Measurements from ENCODE around the gene ART1.
"Not testable (repeated sequence)": the region's sequence is repeated elsewhere in the genome, so short reads cannot be mapped to it uniquely, and the experiment has no call there.

Gene ART1

DNA sequence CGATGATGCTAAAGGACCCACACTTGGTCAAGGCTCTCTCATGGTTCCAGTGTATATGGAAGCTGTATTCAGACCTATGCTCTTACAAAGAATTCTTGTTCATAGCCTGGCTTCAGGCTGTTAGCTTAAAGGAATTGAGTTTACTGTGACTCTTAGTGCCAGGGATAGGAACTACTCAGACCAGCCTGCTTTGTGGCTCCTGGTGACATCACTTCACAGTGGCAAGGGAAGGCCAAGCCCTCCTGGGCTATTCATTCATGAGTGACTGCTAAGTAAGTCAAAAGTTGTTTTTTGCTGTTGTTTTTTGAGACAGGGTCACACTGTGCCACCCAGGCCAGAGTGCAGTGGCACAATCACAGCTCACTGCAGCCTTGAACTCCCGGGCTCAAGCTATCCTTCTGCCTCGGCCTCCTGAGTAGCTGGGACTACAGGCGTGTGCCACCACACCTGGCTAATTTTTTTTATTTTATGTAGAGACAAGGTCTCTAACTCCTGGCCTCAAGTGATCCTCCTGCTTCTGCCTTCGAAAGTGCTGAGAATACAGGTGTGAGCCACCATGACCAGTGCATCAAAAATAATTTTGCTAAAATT lies 12.8 kb upstream of the ART1 start:
- no peak for DNase-seq

DNA sequence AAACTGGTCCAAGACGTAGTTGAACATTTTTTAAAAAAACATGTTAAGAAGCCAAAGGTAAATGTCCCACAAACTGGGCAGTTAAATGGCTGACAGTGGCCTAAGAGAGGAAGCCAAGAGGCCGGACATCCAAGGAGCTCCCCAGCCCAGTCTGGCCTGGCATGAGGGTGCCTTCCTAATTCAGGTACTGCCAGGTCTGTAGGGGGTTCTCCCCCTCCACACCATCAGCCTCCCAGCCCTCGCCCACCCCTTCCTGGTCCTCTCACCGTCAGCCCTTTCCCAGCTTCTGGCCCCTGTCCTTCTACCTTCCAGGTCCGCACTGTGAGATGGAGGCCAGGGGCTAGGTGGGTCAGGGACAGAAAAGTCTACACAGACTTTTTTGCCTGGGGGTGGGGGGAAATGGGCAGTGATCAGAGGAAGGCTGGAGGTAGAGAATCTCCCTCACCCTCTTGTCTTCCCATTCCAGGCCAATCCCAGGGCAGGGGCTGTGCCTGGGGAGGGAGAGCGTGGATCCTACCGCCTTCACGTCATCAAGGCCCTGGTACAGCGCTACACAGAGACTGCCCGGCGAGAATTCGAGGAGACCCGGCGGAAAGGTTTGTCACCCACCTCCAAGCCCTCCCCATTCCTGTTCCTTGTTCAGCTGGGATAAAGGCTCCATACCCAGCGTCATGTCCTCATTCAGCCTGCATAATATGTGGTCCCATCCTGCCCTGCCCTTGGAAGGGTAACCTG lies 9.1 kb upstream of the ART1 start:
- no peak for DNase-seq

DNA sequence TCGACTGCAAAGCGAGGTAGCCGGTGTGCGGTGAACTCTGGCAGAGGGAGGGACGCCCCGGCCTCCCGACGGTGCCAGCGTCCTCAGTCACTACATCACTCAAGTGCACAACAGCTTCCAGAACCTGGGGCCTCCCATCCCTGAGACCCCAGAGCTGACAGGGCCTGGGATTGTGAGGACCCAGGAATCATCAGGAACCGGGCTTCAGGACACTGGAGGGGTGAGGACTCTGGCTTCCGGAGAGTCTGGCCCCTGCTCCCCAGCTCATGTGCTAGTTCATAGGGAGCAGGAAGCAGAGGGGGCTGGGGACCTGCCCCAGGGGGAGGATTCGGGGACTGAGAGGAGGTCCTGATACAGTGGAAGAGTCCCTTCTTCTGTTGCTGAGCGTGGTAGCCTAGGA lies 7.7 kb upstream of the ART1 start:
- DNase-seq, result no peak

DNA sequence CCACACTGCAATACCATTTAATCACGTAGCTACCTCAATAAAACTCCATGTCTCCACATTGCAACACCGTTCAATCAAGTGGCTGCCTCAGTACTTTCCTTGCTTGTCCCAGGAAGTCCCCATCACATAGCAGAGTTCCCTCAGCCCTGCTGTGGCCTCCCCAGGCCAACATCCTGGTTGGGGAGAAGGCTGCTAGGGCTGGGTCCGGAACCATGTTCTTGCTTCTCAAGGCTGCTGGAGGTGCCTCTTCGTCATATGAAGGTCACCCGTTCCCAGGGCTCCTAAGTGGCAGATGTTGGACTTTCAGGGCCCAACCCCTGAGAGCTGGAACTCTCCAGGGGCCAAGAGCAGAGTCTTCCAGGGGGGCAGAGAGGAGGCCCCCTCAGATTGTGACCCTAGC lies 6.4 kb upstream of the ART1 start:
- DNase-seq, result no peak

DNA sequence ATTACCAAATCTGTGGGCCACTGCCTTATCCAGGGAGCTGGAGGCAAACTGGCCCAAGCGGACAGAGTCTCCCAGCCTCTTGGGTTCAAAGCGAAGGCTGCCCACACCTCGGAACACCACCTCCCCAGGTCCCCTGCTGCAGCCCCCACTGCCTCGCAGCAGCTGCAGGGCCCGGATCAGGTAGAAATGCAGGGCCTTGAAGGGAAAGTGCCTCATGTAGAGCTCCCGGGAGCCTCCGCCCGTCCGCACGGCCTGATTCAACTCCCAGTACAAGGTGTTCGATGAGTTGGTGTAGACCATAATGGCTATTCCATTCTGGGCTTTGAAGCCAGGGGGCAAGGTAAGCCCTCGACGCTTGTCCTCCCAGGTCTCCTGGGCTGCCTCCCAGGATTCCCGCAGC lies 5.1 kb upstream of the ART1 start:
- DNase-seq, result no peak

DNA sequence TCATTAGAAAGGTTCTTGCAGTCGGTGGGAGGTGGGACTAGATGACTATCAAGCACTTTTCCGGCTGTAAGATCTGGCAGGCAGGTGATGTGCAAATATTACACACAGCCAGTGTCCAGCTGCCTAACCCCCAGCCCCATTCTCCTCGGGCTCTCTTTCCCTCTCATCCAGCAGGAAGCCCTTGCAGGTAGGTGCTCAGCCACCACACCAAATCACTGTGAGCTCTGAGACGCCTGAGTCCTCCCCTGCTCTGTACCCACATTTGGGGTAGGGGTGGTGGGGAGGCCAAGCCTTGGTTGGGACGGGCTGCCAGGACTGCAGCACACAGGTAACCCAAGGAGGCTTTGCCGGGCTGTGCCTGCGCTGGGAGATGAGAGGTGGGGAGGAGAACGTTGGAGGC lies 3.7 kb upstream of the ART1 start:
- DNase-seq, result no peak

DNA sequence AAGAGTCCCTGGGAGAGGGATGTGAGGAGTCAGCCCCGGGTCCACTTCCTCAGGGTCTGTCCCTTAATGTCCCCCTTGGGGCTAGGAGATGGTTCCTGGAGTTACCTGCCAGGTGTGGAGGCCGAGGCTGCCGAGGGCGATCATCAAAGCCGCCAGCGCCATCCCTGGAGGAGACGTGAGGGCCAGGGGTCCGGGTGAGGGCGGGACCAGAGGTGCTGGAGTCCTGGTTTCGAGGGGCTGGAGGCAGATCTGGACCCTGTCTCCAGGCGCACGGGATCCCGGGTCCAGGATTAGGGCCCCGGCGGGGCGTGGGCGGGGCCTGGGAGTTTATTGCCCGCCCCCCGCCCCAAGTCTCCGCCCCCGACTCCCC lies 3.2 kb upstream of the ART1 start, which contains the start of gene ART5:
TSS of gene ART5 (minus strand) at position 292 of the 370 bp plus-strand sequence. CDS start at position 162, 130 bp downstream.
- DNase-seq, result no peak

DNA sequence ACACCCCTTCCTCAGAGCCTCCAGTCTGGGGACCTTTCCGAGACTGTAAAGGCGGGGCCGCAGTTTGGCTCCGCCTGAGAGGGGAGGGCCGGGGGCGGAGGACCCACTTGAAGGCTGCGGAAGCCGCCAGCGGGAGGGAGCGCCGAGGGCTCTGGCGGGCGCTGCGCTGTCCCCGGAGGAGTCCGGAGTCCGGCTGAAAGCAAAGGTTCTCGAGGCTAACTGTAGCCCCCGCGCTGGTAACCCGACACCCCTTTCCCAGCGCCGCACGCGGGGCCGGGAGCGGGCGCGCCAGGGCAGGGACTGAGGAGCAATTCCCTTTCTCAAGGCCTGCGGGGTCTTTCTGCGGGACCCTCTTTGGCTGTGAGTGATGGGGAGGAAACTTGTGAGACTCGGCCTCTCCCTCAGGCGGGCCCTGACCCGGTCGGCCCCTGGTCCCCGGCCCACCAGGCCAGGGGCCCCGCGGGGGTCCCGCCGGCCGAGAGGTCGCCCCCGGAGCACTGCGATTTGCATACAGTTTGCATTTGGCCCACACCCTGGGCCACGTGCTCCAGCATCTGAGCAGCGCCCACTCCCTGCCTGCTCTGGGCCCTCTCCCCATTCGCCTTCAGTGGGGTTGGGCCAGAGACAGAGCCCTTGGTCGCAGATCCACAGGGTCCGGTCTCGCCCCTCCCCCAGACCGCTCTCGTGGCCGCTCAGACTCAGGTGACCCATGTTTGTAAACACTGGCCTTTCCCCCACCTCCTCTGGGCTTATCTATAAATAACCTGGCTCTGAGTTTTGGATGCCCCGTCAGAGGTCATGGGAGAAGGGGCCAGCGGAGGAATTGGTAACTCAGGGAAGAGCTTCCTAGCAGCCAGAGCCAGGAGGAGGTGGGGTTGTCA lies 2.6 kb upstream of the ART1 start:
- peak; percentile 61 for DNase-seq

DNA sequence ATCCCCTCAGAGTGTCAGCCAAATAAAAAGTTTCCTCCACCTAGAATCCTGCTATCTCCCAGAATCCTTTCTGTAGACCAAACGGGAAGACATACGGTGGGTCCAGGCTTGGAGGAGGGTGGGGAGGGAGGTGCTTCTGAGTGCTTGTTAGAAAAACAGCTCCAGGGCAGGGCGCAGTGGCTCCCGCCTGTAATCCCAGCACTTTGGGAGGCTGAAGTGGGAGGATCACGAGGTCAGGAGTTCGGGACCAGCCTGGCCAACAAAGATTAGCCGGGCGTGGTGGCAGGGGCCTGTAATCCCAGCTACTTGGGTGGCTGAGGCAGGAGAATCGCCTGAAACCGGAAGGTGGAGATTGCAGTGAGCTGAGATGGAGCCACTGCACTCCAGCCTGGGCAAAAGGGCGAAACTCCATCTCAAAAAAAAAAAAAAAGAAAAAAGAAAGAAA lies 1.8 kb upstream of the ART1 start:
- not testable (repeated sequence) for DNase-seq

DNA sequence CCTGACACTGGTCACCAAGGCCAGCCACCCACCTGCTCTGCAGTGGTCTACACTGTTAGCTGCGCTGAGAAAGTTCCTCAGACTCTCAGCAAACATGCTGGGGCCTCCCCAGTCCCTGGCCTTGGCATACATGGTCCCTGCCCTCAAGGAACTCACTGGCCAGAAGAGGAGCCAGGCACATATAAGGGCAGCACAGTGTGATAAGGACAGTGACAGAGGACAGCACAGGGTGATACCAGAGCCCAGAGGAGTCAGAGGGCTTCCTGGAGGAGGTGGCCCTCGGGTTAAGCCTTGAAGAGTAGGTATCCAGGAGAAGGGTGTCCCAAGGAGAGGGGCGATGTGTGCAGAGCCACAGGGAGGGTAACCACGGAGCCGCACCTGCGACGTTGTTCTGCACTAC lies 624 bp downstream of the ART1 start:
- no peak for DNase-seq

DNA sequence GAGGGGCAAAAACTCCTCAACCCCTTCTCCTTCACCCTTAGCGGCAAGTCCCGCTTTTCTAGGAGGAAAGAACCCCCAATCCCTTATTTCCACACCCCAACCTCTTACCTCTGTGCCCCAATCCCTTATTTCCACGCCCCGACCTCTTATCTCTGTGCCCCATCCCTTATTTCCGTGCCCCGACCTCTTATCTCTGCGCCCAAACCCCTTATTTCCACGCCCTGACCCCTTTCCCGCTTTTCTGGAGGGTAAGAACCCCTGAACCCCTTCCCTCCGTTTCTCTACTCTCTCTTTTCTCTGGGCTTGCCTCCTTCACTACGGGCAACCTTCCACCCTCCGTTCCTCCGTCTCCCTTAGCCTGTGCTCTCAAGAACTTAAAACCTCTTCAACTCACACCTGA lies 3.9 kb downstream of the ART1 start:
- not testable (repeated sequence) for DNase-seq

DNA sequence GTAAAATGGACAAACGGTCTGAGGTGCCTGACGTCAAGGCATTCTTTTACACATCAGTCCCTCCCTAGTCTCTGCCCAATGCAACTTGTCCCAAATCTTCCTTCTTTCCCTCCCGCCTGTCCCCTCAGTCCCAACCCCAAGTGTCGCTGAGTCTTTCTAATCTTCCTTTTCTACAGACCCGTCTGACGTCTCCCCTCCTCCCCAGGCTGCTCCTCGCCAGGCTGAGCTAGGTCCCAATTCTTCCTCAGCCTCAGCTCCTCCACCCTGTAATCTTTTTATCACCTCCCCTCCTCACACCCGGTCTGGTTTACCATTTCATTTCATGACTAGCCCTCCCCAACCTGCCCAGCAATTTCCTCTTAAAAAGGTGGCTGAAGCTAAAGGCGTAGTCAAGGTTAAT lies 4.4 kb downstream of the ART1 start:
- DNase-seq, result not testable (repeated sequence)

DNA sequence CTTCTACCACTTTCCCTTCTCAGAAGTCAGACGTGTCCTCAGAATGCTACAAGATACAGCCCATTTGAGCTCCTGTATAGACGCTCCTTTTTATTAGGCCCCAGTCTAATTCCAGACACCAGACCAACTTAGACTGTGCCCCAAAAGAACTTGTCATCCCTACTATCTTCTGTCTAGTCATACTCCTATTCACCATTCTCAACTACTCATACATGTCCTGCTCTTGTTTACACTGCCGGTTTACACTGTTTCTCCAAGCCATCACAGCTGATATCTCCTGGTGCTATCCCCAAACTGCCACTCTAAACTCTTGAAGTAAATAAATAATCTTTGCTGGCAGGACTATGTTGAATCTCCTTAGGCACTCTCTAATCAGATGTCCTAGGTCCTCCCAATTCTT lies 7.6 kb downstream of the ART1 start:
- not testable (repeated sequence) for DNase-seq

DNA sequence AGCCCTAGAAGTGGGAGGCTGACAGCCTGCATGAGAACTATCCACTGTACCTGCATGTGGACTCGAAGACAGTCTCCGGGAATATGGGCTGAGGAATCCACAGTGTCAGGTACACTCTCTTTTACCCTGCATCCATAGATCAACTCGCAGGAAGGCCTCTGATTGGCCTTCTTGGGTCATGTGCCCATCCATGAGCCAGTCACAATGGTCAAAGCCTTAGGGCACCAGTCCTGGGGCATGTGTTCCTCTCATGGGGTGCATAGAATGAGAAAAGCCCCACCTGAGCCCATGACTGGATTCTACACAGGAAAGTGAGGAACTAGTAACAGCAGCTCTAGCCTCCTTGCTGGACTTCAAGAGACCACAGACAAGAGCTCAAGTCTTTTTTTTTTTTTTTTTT lies 10.6 kb downstream of the ART1 start:
- DNase-seq, result no peak

DNA sequence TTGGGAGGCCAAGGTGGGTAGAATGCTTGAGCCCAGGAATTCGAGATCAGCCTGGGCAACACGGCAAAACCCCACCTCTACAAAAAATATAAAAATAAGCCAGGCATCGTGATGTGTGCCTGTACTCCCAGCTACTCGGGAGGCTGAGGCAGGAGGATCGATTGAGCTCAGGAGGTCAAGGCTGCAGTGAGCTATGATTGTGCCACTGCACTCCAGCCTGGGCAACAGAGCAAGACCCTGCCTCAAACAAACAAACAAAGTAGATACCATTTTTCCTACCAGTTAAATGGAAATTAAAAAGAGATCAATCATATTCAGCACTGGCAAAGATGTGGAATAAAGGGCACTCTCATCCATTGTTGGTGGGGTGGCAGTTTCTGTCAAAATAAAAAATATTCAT lies 12.4 kb downstream of the ART1 start:
- not testable (repeated sequence) for DNase-seq

DNA sequence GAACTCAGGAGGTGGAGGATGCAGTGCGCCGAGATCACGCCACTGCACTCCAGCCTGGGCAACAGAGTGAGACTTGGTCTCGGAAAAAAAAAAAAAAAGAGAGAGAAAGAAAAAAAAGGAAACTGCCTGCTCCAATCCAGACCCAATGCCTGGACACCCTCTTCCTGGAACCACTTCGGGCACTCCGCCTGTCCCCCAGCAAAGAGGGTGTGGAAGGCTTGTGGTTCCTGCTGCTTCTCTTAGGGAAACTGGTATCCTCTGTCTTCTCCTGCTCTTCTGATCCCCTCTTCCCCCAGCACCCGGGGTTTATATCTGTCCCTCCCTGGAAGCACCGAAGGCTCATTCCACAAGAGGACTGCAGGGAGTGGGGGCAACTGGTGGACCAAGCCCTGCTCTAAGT lies 13.3 kb downstream of the ART1 start:
- DNase-seq, result no peak

DNA sequence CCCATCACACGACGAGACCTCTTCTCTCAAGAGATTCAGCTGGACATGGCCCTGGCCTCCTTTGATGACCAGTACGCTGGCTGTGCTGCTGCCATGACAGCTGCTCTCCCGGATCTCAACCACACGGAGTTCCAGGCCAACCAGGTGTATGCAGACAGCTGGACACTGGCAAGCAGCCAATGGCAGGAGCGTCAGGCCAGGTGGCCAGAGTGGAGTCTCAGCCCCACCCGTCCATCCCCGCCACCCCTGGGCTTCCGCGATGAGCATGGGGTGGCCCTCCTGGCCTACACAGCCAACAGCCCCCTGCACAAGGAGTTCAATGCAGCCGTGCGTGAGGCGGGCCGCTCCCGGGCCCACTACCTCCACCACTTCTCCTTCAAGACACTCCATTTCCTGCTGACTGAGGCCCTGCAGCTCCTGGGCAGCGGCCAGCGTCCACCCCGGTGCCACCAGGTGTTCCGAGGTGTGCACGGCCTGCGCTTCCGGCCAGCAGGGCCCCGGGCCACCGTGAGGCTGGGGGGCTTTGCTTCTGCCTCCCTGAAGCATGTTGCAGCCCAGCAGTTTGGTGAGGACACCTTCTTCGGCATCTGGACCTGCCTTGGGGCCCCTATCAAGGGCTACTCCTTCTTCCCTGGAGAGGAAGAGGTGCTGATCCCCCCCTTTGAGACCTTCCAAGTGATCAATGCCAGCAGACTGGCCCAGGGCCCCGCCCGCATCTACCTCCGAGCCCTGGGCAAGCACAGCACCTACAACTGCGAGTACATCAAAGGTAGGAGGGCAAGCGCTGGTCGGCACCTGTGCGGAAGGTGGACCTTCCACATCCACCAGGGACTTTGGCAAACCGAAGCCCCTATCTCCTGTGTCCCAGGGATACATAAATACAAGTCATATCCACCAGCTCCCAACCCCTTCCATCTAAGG lies 14.9 kb downstream of the ART1 start:
- no peak for DNase-seq

DNA sequence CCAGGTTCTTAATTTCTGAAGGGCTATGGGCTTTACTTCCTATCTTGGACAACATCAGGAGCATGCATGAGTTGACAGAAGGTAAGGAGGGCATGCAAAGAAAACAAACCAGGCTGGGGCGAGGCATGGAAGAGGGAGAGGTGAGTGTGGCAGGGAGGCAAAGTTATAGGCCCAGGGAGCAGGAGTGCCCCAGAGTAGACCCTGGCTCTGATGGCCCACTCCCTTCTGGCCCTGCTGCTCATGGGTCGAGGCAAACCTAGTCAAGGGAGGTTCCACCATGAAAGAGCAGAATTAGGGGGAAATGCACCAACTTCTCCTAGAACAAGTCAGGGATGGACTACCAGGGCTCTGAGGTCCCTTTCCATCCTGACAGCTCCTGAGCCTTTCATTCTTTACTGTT lies 16.0 kb downstream of the ART1 start:
- DNase-seq, result no peak

DNA sequence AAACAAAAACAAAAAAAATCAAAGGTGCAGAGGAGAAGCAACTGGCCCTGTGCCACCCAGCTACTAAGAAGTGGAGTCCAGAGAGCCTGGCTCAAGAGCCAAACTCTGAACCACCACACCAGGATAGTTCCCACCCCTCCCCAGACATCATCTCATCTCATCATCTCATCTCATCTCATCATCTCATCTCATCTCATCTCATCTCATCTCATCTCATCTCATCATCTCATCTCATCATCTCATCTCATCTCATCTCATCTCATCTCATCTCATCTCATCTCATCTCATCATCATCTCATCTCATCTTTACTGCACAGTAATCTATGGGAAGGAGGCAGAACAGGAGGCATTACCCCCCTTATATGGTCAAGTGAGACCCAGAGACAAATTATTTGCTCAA lies 17.9 kb downstream of the ART1 start:
- DNase-seq, result no peak

DNA sequence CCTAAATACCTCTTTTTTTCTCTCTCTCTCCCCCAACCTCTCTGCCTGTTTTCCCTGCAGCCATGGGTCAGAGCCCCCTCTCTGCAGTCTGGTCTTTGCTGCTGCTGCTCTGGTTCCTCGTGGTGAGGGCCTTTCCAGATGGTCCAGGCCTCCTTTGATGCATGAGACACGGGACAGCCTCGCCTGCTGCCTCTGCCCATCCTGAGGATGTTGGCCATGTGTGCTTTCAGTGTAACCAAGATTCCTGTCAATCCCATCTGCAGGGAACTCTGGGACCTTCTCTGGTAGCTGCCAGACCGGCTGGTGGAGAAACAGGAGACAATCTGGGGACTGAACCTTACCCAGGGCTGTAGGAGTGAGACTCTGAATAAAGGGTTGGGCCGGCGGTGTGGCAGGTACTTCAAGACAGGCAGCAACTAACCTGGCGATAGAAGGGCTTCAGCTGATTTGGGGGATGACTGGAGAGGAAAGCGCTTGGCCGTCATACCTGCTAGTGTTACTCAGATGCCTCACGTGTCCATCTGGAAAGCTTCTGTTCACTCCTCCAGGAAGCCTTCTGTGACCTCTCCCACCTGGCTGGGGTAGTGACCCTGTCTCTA lies 19.2 kb downstream of the ART1 start:
- no peak for DNase-seq

DNA sequence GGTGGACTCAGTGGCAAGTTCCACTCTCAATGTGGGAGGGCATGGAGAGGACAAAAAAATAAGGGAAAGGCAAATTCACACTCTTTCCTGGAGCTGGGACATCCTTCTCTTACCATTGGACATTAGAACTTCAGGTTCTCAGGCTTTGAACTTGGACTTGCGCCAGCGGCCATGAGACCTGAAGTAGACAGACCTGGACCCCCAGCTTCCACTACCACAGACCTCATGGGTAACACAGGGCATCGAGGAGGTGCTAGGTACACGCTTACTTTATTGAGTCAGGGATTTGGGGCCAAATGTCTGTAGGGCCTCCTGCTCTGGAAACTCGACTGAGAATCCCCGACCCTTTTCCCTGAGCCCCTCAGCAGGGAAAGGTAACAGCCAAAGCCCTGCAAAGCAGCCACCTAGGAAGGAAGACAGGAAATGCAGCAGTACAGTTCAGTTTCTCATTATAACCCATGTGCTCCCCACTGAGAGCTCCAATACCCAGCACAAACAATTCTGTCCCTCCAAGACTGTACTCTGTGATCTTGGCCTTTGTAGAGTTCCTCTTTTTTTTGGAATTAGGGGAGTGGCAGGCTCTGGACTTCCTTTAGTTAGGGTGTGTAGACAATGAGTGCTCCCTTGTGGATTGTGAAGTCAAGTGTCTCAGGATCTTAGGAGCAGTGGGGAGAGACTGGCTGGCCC lies 20.6 kb downstream of the ART1 start:
- no peak for DNase-seq

All from activated CD4-positive, alpha-beta T cell treated with anti-CD3 and anti-CD28 coated beads, Interleukin-10, Interleukin-2, amounts not matched to agents 100 ng/mL and 50 ng/mL, durations not matched to agents 16 hours and 8 hours (primary cell).